KOPT-K1 (cell line): ENCODE measurements around the gene KLHL25.

Source experiments
- H3K27ac ChIP-seq: fragments of 200-600 bp; sonication (generic); 2 replicates; pipeline ENCODE4 v1.5.1; 2016; ENCODE audit warnings: antibody characterized with exemption, mild to moderate bottlenecking, low read depth, low read length; ENCODE audit not compliant: poor library complexity, severe bottlenecking
- H3K36me3 ChIP-seq: fragments of 200-600 bp; sonication (generic); 2 replicates; pipeline ENCODE4 v1.5.1; 2017; ENCODE audit warnings: antibody characterized with exemption, mild to moderate bottlenecking, low read length, moderate library complexity; ENCODE audit not compliant: insufficient read depth
- H3K9me3 ChIP-seq: fragments of 200-600 bp; sonication (generic); 2 replicates; pipeline ENCODE4 v1.5.1; 2017; ENCODE audit warnings: antibody characterized with exemption, low read length, mild to moderate bottlenecking; ENCODE audit not compliant: insufficient read depth, poor library complexity, severe bottlenecking

Gene KLHL25

DNA sequence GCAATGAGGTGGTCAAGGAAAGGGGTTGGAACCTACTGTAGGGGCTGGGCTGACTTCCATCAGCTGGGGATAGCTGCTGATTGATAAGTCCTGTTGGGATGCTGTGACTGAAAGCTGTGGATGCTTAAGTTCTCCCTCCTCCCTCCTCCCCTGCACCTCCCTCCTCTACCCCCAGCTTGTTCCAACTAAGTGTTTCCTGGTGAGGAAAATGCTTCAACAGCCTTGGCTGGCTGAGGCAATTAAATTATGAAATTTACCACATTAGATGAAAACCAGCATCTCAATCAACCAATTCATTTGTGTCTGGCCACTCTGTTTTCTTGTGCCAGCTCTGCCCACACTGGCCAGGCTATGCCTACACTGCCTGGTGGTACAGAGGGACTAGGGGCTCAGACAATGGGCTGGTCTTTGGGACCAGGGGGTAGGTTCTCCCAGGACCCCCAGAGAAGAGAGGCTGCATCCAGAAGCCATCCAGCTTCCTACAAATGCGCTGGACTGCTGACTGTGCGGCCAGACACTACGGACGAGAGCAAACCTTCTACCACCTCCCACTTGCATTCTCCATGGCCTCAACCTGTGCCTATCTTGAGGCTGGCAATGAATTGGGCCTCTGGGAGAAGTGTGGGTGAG, 2.5 kb downstream of the KLHL25 start:
- Histone ChIP-seq H3K36me3 (no peaks in the 10 kb centered on the region), H3K9me3 (no peaks in the 10 kb centered on the region), H3K27ac (no peak overlapping the region)

DNA sequence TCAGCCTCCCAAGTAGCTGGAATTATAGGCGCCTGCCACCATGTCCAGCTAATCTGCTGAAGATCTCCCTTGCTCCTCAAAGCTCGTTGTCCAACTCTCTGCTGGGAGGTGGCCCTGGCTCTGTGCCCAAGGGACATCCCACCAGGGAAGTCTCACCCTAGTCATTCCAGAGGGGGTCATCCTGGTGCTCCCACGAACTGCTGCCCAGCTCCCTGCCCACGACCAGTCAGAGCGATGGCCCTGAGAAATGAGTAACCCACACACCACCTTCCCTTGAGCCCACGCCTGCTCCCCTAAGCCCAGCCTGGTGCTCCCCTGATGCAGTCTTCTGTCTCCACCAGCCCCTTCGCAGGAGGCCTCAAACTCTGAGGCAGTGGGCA, 5.2 kb downstream of the KLHL25 start:
- Histone ChIP-seq H3K27ac (no peak overlapping the region), H3K36me3 (no peaks in the 10 kb centered on the region), H3K9me3 (no peaks in the 10 kb centered on the region)

DNA sequence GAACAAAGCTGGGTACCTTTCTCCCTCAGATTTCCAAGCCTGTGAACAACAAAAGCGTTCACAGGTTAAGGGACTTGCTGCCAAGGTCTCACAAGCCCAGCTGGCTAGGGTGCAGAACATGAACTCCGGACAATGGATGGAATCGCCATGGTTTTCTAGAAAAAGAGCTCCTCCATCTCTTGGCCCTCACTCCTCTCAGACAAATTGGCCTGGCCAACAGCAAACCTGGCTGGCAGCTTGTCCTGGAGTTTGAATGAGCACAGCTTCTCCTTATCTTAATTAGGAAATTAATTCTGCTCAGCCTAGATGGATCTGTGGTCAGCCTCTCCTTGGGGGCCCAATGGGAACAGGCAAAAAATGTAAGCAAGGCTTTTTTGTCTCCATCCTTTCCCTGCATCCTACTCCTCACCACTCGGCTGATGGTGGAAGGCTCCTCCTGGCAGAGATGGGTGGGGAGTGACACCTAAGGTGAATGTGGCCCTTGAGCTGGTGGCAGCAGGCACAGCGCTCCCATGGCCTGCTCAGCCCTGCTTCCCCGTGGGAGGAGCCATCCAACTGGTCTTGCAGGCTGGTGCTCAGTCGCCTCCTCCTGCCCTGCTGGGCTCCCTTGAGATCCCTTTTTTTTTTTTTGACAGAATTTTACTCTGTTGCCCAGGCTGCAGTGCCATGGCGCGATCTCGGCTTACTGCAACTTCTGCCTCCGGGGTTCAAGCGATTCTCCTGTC, 5.8 kb downstream of the KLHL25 start:
- Histone ChIP-seq H3K36me3 (no peaks in the 10 kb centered on the region), H3K9me3 (no peaks in the 10 kb centered on the region), H3K27ac (no peak overlapping the region)

DNA sequence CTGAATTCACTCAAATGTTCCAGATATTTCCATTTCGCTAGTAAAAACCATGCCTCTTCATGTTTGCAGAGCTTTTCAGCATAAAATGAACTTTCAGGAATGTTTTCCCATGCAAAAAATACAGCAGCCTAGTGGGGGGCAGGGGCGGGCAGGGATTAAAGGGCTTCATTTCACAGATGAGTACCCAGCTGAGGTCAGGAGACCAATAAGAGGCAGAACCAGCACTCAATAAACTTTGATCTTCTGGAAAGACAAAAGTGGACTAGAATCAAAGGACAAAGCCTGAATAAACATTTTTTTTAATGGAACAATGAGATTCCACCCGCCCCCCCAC, 8.0 kb downstream of the KLHL25 start:
- Histone ChIP-seq H3K9me3 (no peaks in the 10 kb centered on the region), H3K36me3 (no peaks in the 10 kb centered on the region), H3K27ac (no peak overlapping the region)

DNA sequence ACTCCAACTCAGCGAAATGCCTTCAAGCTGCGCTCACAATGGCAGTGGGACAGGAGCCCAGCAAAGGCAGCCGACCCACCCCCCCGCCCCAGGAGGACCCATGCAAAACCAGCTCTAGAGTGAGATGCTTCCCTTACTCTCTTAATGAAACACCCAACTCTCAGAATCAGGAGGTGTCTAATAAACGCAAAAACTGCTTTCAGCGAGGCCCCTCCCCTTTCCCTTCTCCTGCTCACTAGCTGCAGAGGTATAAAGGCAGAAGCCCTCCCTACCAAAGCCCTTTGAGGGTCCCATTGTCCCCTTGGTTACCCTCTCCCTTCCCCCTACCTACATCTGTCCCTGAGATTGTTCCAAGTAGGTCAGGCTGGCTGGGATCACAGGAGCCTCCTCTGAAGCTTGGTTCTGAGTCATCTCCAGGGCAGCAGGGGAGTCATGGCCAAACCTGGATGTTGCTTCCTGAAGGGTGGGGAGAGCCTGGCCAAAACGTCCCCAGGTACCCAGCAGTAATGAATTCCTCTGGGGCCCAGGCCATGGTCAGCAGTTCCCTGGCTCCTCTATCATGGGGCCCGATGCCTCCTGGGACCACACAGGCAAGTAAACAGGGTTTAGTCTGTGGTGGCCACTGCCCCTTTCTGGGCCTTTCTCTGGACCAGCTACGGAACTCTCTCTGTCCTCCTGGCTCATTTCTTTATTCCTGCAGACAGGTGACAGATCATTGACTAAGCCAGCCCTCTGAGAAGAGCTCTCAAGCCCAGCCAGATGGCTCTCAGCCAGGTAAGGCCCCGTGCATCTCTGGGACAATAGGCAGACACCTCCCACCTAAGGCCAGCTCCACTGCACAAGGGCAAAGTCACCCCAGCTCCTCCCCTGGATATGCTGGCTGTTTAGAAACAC, 8.6 kb downstream of the KLHL25 start:
- no peaks in the 10 kb centered on the region for H3K36me3 ChIP-seq
- peak overlapping the region; percentile 66 for H3K27ac ChIP-seq
- H3K9me3 ChIP-seq: no peaks in the 10 kb centered on the region

DNA sequence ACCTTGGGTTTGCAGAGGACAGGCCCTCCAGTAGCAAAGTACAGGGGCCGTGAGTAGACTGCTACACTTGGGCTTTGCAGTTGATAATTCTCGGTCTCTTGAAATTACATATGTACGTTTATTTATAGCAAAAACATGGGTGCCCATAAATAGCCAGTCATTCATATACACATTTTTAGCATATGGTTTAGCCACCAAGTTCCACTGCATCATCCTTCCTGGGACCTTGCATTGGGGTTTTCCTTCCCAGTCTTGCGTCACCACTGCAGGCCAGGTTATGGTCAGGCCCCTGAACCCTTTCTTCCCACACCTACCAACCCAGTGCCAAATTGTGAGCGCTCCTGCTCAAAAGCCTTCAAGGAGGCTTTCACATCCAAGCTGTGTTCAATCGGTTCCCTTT, 12.7 kb downstream of the KLHL25 start:
- H3K9me3 ChIP-seq: no peaks in the 10 kb centered on the region
- H3K36me3 ChIP-seq: no peaks in the 10 kb centered on the region
- no peak overlapping the region for H3K27ac ChIP-seq

DNA sequence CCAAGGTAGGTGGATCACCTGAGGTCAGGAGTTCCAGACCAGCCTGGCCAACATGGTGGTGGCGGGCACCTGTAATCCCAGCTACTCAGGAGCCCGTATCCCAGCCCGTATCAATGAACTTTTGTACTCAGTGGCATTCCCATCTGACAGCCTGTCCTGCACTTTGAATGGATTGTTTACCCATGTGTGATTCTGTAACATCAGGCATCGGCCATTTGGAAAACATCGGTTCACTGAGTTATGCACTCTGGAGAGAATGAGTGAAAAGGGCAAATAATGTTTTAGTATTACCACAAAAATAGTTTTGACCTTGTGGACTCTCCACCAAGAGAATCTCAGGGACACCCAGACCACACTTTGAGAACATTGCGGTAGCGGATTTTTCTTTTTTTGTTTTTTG, 13.6 kb downstream of the KLHL25 start:
- Histone ChIP-seq H3K27ac (no peak overlapping the region), H3K36me3 (no peaks in the 10 kb centered on the region), H3K9me3 (no peaks in the 10 kb centered on the region)

DNA sequence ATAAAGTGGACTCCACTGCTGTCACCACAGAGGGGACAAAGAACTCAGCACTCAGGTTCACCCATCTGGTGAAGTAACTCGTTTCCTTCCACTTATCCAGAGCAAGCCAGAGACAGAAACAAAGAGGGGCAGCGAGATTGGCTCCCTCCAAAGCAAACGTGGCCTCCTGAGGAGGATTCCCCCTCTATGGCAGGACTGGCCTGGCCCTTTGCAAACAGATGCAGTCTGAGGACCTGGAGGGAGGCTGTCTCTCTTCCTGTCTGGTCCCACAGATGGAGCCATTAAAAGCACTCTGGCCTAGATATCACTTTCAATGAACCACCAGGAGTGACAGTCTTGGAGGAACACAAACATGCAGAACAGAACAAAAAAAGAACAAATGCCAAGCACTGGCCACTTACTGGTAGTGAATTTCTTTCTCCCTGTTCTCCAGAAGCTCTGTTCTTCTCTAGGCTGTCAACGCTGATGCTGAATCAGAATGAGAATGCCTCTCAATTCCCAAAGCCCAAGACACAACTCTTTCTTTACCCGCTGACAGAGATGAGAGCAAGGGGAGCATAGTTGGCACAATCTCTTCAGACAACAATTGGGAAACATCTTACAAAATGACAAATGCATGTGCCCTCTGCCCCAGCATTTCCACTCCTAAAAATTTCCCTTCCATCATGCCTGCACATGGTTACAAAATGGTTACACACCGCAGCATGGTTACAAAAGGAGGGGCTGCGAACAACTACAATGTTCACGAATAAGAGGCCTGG, 14.3 kb downstream of the KLHL25 start:
- H3K27ac ChIP-seq: no peak overlapping the region
- H3K36me3 ChIP-seq: no peaks in the 10 kb centered on the region
- H3K9me3 ChIP-seq: no peaks in the 10 kb centered on the region

DNA sequence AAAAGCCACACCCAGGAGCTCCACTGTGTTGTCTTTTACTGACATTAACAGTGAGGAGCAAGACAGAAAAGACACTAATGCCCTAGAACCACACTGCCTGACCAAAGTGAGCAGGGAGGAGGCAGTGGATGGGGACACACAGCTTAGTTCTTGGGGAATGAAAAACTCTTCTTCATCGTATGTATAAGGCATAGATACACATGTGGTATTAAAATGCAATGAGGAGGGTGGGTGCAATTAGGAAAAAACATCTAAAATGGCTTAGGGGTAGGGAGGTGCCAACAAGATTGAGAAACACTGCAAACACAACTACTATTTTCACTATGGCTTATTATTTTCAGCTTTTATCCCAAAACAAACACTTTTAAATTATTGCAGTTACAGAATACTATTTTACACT, 15.5 kb downstream of the KLHL25 start:
- Histone ChIP-seq H3K27ac (no peak overlapping the region), H3K9me3 (no peaks in the 10 kb centered on the region), H3K36me3 (no peaks in the 10 kb centered on the region)

DNA sequence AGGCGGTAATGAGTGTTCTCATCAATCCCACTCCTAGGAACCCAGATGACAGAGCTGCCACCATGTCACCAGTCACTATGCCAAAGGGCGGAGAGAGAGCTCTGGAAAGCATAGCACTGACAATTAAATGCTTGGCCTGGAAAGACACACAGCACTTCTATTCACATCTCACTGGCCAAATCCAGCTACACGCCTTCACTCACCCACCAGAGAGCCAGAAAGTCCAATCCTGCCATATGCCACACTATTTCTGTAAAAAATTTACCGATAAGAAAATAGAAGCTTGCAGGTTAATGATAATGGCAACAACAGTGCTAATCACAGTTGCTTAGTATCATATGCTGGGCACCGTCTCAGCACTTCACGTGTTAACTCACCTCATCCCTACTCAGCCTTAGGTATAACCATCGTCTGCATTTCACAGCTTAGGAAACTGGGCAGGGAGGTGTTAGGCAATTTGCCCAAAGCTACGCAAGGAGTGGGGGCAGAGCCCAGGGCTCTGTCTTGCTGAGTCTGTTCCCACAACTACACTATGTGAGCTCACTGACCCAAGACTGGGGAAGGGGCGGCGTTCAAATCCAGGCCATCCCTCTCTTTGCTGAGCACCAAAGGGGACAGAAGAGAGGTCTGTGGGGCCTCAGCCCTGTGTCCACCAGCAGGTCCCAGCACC, 16.5 kb downstream of the KLHL25 start:
- H3K27ac ChIP-seq: no peak overlapping the region
- H3K36me3 ChIP-seq: no peaks in the 10 kb centered on the region
- no peaks in the 10 kb centered on the region for H3K9me3 ChIP-seq

DNA sequence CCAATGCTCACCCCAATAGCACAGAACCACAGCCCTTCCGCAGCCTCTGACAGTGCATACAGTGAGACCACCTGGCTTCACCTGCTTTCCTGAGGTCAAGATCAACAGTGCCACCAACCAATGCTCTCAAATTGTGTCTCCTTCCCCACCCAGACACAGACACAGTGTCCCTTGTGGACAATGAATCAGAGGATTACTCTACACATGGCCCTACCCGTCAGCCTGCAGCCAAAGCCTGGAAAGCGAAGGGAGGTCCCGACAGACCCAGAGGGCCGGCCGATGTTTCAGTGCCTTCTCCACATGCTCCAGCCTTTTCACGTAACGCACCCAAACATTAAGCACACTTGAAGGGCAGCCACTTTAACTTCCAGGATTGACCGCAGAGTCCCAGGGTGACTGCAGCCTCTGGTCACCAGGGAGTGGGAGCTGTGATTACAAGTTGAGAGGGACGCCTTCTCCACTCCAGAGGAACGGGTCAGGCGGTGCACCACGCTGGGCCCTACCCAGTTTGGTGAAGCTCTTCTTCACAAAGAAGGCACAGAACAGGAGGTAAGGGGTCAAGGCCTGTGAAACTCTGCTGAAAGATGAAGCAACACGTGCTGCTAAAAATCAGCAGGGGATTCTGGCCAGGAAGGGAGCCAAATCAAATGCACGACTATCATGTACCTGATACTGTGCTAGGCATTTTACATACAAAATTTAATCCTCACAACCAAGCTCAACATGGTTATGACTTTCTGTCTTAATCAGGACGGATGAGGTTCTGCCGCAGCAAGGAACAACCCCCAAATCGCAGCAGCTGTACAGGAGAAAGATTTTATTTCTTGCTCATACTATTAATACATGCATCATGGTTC, 17.2 kb downstream of the KLHL25 start:
- Histone ChIP-seq H3K36me3 (no peaks in the 10 kb centered on the region), H3K9me3 (no peaks in the 10 kb centered on the region), H3K27ac (no peak overlapping the region)

DNA sequence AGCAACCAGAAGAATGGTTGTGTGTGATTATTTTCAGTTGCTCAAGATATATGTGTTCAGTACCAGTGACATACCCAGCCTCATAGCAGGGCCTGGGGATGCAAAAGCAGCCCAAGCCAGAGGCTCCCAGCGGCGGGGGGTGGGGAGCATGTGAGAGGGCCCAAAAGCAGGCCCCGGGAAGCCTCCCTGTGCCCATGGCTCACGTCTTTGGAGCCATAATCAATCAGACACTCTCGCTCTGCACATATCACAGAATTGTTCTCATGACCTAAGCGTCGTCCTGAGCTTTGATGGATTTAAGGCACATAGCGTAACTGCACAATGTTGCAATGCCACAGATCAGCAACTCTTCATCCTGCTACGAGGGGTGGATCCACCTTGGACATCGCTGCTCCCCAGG, 20.8 kb downstream of the KLHL25 start:
- Histone ChIP-seq H3K9me3 (no peaks in the 10 kb centered on the region), H3K36me3 (no peaks in the 10 kb centered on the region), H3K27ac (no peak overlapping the region)

DNA sequence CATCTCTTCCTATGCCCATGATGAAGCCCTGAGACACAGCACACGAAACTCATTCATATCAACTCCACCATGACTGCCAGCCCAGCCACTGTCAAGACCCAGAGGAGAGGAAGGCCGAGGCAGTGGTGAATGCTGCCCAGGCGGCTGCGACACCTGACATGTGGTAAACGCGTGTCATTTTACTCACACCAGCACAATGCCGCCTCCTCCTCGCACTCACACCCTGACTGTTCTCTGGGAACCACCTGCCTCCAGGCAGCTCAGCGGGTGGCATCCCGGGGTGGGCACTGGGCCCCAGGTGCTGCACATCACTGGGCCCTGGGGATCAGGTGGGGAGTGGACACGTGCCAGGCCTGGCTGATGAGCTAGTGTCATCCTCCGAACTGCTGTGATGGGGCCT, 21.5 kb downstream of the KLHL25 start:
- Histone ChIP-seq H3K36me3 (no peaks in the 10 kb centered on the region), H3K9me3 (no peaks in the 10 kb centered on the region), H3K27ac (no peak overlapping the region)

DNA sequence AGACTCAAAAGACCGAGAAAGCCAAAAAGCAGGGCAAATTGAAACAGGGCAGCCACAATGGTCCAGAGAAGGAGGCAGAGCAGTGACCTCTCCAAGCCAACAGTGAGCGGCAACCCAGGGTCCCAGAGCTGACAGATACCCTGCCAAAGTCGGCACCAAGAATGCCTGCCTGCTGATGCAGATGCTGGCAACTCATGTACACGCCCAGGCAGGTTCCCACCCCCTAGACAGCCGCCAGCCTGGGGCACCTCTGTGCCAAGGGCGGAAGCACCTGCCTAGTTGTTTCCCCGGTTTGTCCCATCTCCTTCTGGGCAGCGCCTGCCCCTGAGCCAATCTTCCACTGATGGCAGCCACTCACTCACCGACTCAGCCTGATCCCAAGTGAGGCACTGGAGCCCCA, 22.1 kb downstream of the KLHL25 start:
- H3K27ac ChIP-seq: no peak overlapping the region

More for the DNA sequence above, 22.1 kb downstream of the KLHL25 start:
- Histone ChIP-seq H3K36me3 (no peaks in the 10 kb centered on the region), H3K9me3 (no peaks in the 10 kb centered on the region)
